ENCODE measurements around the gene DEDD2. TPM values are rescaled to one million over a fixed set of nuclear protein-coding genes. Genes with fewer than 3 reads are reported as not detected.

Gene DEDD2
- total and polyA plus RNA-seq, 10 of the 15 experiments (the other 5 are each of a cell fraction or from before 2014, with no cell fraction given): 2.5 to 24.7 (median 17.6) TPM

- H3K9ac ChIP-seq (ENCODE audit: control insufficient read depth, insufficient read depth, low read length): no peak overlapping the region
- no peak for ATAC-seq
- H3K4me2 ChIP-seq (ENCODE audit: control insufficient read depth, insufficient read depth): no peak overlapping the region
- ChIA-PET SMC1A (ENCODE audit: uncharacterized antibody, unreplicated experiment) (no interaction called here), CTCF (no interaction called here), POLR2A (interaction anchor here (0.6 kb wide), 1 partner anchor 103 kb away, joined by 3 read pairs; no protein-coding TSS in a partner anchor), RAD21 (ENCODE audit: unreplicated experiment) (no interaction called here)
- intact Hi-C loops (cut with micrococcal nuclease; ENCODE audit: unreplicated experiment): no loop called here
- 88% methylated on average over 5 of the region's 6 CpGs for WGBS (ENCODE audit: insufficient coverage, insufficient replicate concordance, low lambda C conversion rate, missing lambda C conversion rate)
- no TSS peak for BruUV-seq (replicated peaks)
- peaks cover 9% of the 10 kb centered on the region for H3K79me2 ChIP-seq (ENCODE audit: control insufficient read depth, insufficient read depth, low read length)
- H3K4me1 ChIP-seq (ENCODE audit: control insufficient read depth, insufficient read depth, low read length): peaks cover 35% of the 10 kb centered on the region
- no peaks in the 10 kb centered on the region for H4K20me1 ChIP-seq (ENCODE audit: control insufficient read depth, insufficient read depth)
- no peaks in the 10 kb centered on the region for H3K27me3 ChIP-seq (replicated peaks in 1 of 2; ENCODE audit: control insufficient read depth in 2 of 2, insufficient read depth in 2 of 2, low read length in 1 of 2)
- no peak overlapping the region for H3K4me3 ChIP-seq
- peaks cover 26 to 38% of the 10 kb centered on the region in 2 experiments for H3K36me3 ChIP-seq (ENCODE audit: control insufficient read depth in 2 of 2, insufficient read depth in 2 of 2, low read length in 1 of 2)
- in situ Hi-C loops (cut with MboI): no loop called here
- FAIRE-seq: no peak
- TF ChIP-seq LARP7 (IDR thresholded peaks at IDR 0.05) (no peak), ZBTB33 (IDR thresholded peaks at IDR 0.05) (no peak), BCL11A (IDR thresholded peaks at IDR 0.05; ENCODE audit: low read depth, low read length) (no peak), FOXK2 (IDR thresholded peaks at IDR 0.05) (no peak), CBX3 (IDR thresholded peaks at IDR 0.05; ENCODE audit: borderline replicate concordance, low read depth) (no peak), CHD1 (IDR thresholded peaks at IDR 0.05; ENCODE audit: low read depth, low read length) (no peak), ZNF622 (IDR thresholded peaks at IDR 0.05) (no peak), E2F8 (IDR thresholded peaks at IDR 0.05; ENCODE audit: low read depth, partially characterized antibody) (no peak), PBX3 (IDR thresholded peaks at IDR 0.05; ENCODE audit: insufficient replicate concordance, low read depth, low read length) (no peak), MTA3 (IDR thresholded peaks at IDR 0.05; ENCODE audit: borderline replicate concordance, low read length) (no peak), USF1 (IDR thresholded peaks at IDR 0.05; ENCODE audit: borderline replicate concordance, extremely low read length, insufficient read depth, low read depth, low read length) (no peak)
- DNase-seq (ENCODE audit: low read depth, low spot score): no peak
- H2AFZ ChIP-seq (ENCODE audit: control insufficient read depth, low read depth, low read length): no peak overlapping the region
- H3K9me3 ChIP-seq (replicated peaks; ENCODE audit: control insufficient read depth, insufficient read depth, low read length): no peaks in the 10 kb centered on the region
- no peak overlapping the region for H3K27ac ChIP-seq (ENCODE audit: control insufficient read depth, insufficient read depth)
These were observed 12.8 kb downstream of the DEDD2 start for GRCh38 chr19:42204664-42205063.

All from GM12878 (cell line).